Stimulated activated memory B cell treated with anti-CD40 and anti-IgM and Interleukin-4, amounts not matched to agents 10 μg/mL and 1 μg/mL and 100 μg/mL, for 72 hours (primary cell): ENCODE results near the gene CDH13.

Source experiments
- ATAC-seq: fragments of 150-1000 bp; cut with Tn5 transposase; 2 replicates; pipeline ENCODE4 v1.10.0; 2021
- H3K27ac Mint-ChIP-seq: one replicate; pipeline ENCODE4 v1.8.0; 2022; ENCODE audit warnings: mild to moderate bottlenecking, mixed read lengths
- H3K27me3 Mint-ChIP-seq: one replicate; pipeline ENCODE4 v1.8.0; 2022; ENCODE audit warnings: mixed read lengths
- H3K36me3 Mint-ChIP-seq: one replicate; pipeline ENCODE4 v1.8.0; 2022; ENCODE audit warnings: mixed read lengths
- H3K4me1 Mint-ChIP-seq: one replicate; pipeline ENCODE4 v1.8.0; 2022; ENCODE audit warnings: mixed read lengths
- H3K4me3 Mint-ChIP-seq: one replicate; pipeline ENCODE4 v1.8.0; 2022; ENCODE audit warnings: mild to moderate bottlenecking, moderate library complexity, mixed read lengths
- H3K9me3 Mint-ChIP-seq: one replicate; pipeline ENCODE4 v1.8.0; 2022; ENCODE audit warnings: mixed read lengths

The CDH13 gene

DNA sequence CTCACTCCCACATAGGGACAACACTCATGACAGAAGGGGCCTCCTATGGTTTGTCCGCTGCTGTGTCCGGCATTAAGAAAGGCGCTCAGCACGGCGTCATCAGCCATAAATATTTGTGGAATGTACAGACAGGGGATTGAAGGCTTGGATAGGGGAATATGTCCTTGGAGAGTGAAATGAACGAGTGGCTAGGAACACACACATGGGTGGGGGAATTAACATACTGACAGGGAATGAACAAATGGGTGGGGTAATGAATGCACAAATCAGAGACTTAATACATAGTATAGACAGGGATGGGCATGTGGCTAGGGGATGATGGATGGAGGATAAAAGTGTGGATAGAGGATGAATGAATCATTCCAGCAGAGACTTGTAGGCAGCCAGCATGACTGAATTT, 1027.0 kb downstream of the CDH13 start:
- Mint-ChIP-seq H3K36me3 (no peaks in the 10 kb centered on the region), H3K27me3 (peaks cover 18% of the 10 kb centered on the region), H3K4me3 (no peak overlapping the region), H3K27ac (no peak overlapping the region), H3K4me1 (no peaks in the 10 kb centered on the region), H3K9me3 (no peaks in the 10 kb centered on the region)
- ATAC-seq, result no peak

GRCh38 chr16:83660282-83660681, 1033.5 kb downstream of the CDH13 start:
- Mint-ChIP-seq H3K4me3 (no peak overlapping the region), H3K9me3 (no peaks in the 10 kb centered on the region), H3K4me1 (no peaks in the 10 kb centered on the region), H3K27ac (no peak overlapping the region), H3K36me3 (no peaks in the 10 kb centered on the region), H3K27me3 (peaks cover 26% of the 10 kb centered on the region)
- ATAC-seq, result no peak

GRCh38 chr16:83661656-83662055, 1034.9 kb downstream of the CDH13 start:
- peaks cover 1% of the 10 kb centered on the region for H3K9me3 Mint-ChIP-seq
- H3K27me3 Mint-ChIP-seq, result peaks cover 18% of the 10 kb centered on the region
- no peak for ATAC-seq
- no peak overlapping the region for H3K4me3 Mint-ChIP-seq
- H3K4me1 Mint-ChIP-seq, result no peaks in the 10 kb centered on the region
- H3K27ac Mint-ChIP-seq, result no peak overlapping the region
- no peaks in the 10 kb centered on the region for H3K36me3 Mint-ChIP-seq

DNA sequence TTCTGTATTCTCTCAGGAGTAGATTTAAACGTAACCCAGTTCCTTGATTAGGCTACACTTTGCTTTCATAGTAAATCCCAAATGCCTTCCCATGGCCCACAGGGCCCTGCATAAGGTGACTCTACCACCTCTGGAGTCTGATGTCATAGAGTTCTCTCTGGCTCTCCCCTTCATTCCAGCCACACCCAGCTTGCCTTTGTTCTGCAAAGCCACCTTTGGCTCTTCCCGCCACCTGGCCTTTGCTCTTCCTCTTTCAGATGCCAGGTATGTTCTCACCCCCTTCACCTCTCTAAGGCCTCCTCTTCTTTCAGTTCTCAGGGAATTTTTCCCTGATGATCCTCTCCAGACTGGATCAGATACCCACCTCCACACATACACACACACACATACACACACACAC, 1039.7 kb downstream of the CDH13 start:
- ATAC-seq, result no peak
- Mint-ChIP-seq H3K27ac (no peak overlapping the region), H3K36me3 (no peaks in the 10 kb centered on the region), H3K27me3 (peaks cover 22% of the 10 kb centered on the region), H3K4me1 (no peaks in the 10 kb centered on the region), H3K4me3 (no peak overlapping the region), H3K9me3 (peaks cover 4% of the 10 kb centered on the region)

DNA sequence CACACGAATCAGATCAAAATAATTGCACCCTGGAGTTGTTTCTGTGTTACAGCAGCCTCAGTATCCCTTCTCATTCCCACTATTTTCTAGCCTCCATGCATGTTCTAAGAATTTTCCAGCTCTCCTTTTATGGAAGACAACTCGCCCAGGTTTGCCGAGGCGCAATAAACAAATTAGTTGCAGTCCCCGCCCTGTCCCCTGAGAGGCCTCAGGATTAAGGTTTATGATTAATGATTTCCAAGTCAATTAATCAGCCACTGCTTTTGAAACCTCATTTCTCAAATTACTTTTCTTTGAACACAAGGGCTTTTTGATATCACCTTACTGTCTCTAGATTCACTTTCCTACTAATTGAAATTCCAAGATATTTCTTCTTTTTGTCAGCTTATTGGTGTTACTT, 1042.7 kb downstream of the CDH13 start:
- H3K4me3 Mint-ChIP-seq, result no peak overlapping the region
- ATAC-seq, result no peak
- no peaks in the 10 kb centered on the region for H3K4me1 Mint-ChIP-seq

GRCh38 chr16:83674931-83675535, 1048.3 kb downstream of the CDH13 start:
- no peak for ATAC-seq
- peaks cover 33% of the 10 kb centered on the region for H3K27me3 Mint-ChIP-seq
- no peaks in the 10 kb centered on the region for H3K9me3 Mint-ChIP-seq
- H3K4me1 Mint-ChIP-seq, result no peaks in the 10 kb centered on the region
- no peaks in the 10 kb centered on the region for H3K36me3 Mint-ChIP-seq
- H3K4me3 Mint-ChIP-seq, result no peak overlapping the region
- H3K27ac Mint-ChIP-seq, result no peak overlapping the region

More for the DNA sequence above, 1042.7 kb downstream of the CDH13 start:
- Mint-ChIP-seq H3K27me3 (peaks cover 30% of the 10 kb centered on the region), H3K9me3 (peaks cover 4% of the 10 kb centered on the region), H3K36me3 (no peaks in the 10 kb centered on the region), H3K27ac (no peak overlapping the region)

- no peaks in the 10 kb centered on the region for H3K36me3 Mint-ChIP-seq
- H3K4me1 Mint-ChIP-seq, result no peaks in the 10 kb centered on the region
Measured at GRCh38 chr16:83676086-83676485, 1049.3 kb downstream of the CDH13 start.

DNA sequence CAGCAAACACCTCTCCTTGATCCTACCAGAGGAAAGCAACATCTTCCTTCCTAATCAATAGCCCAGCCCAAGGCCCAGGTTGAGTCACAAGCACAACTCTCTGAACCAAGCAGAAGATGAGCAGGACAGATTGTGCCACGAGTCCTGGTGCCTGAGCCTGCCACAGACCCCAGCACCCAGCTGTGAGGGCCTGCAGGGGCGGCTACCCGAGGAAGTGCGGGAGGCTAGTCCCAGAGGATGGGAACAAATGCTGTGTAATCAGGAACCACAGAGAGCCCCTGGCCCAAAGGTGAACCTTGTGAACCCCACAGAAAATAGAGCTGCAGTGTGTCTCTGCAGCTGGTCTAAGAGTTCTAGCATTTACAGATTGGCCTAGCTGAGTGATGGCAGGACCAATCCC, 1054.2 kb downstream of the CDH13 start:
- ATAC-seq, result no peak
- Mint-ChIP-seq H3K4me1 (no peaks in the 10 kb centered on the region), H3K4me3 (no peak overlapping the region), H3K9me3 (no peaks in the 10 kb centered on the region), H3K27me3 (peaks cover 36% of the 10 kb centered on the region), H3K27ac (no peak overlapping the region), H3K36me3 (no peaks in the 10 kb centered on the region)

More at GRCh38 chr16:83676086-83676485, 1049.3 kb downstream of the CDH13 start:
- Mint-ChIP-seq H3K9me3 (no peaks in the 10 kb centered on the region), H3K4me3 (no peak overlapping the region), H3K27ac (no peak overlapping the region), H3K27me3 (peaks cover 27% of the 10 kb centered on the region)
- no peak for ATAC-seq

DNA sequence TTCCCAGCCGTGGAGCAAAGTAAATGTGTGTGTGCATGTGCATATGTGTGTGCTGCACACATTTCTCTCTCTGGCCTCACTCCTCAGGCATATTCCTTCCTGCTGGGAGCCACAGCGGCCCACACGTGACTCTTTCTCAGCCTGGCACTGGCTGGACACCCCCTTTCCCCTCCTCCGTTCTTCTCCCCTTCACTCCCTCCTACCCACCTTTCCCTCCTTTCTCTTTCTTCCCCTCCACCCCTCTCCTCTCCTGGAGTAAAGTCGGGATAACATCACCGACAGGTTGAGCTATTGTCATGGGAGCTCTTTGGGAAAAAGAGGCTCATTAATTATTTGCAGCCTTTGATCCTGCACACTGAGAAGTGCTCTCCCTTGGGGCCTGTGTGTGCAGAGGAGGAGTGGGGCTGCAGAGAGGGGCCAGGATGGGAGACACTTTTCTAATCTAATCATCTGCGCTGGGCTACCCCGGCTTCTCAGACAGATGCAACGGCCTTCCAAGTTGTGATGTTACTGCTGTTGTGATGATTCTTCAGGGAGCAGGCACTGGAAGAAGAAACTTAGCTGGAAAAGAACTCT, 1054.7 kb downstream of the CDH13 start:
- H3K27me3 Mint-ChIP-seq, result peaks cover 36% of the 10 kb centered on the region
- no peaks in the 10 kb centered on the region for H3K4me1 Mint-ChIP-seq
- H3K27ac Mint-ChIP-seq, result no peak overlapping the region
- no peak for ATAC-seq
- H3K36me3 Mint-ChIP-seq, result no peaks in the 10 kb centered on the region
- no peaks in the 10 kb centered on the region for H3K9me3 Mint-ChIP-seq
- H3K4me3 Mint-ChIP-seq, result no peak overlapping the region

DNA sequence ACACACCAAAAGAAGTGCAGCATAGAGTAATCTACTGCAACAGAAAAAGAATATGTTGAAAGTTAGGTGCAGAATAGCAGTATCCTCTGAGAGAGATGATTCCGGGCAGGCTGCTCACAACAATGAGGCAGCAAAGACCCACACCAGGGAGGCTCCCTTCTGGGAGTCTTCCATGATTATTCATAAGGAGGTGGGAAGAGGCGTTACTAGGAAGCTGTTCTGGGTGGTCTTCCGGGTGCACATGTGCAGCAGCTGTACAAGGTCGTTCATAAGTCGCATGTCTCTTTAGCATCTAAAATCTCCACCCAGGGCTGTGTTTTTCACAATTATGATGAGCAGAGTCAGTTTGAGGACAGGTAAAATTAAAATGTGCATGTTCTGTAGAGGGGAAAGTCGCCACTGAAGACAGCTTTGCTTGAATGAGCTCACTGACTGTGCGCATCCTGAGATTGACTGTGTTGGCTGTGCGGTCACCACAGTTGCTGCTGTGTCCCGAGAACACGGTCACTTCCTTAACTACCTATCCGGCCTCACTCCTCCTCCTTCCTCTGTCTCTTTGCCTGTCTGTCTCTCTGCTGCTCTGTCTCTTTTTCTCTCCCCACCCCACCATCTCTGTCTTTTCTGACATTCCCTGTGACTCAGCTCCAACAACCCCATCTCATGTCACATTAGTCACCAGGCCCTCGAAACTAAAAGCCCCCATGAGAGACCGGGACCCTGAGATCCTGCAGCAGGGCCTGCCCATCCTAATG, 1055.5 kb downstream of the CDH13 start:
- Mint-ChIP-seq H3K27me3 (peaks cover 36% of the 10 kb centered on the region), H3K36me3 (no peaks in the 10 kb centered on the region), H3K4me1 (no peaks in the 10 kb centered on the region), H3K27ac (no peak overlapping the region), H3K9me3 (no peaks in the 10 kb centered on the region), H3K4me3 (no peak overlapping the region)
- ATAC-seq, result no peak

DNA sequence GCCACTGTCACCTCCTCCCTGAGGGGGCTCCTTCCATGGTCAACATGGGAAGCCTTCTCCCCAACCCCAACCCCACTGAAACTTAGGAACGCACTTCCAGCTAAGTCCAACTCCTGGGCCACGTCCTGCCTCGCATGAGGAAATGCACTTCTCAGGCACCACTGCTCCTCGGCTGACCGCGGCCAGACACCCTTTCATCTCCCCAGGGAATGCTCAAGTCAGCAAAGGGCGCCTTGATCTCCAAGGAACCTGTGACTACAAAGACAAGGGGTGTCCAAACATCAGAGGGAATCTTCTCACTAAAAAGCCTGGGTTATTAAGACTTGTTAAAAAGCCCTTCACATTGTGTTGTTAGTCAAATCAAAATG, 1056.1 kb downstream of the CDH13 start:
- Mint-ChIP-seq H3K36me3 (no peaks in the 10 kb centered on the region), H3K27ac (no peak overlapping the region), H3K4me1 (no peaks in the 10 kb centered on the region), H3K4me3 (no peak overlapping the region), H3K27me3 (peaks cover 34% of the 10 kb centered on the region), H3K9me3 (no peaks in the 10 kb centered on the region)
- no peak for ATAC-seq

DNA sequence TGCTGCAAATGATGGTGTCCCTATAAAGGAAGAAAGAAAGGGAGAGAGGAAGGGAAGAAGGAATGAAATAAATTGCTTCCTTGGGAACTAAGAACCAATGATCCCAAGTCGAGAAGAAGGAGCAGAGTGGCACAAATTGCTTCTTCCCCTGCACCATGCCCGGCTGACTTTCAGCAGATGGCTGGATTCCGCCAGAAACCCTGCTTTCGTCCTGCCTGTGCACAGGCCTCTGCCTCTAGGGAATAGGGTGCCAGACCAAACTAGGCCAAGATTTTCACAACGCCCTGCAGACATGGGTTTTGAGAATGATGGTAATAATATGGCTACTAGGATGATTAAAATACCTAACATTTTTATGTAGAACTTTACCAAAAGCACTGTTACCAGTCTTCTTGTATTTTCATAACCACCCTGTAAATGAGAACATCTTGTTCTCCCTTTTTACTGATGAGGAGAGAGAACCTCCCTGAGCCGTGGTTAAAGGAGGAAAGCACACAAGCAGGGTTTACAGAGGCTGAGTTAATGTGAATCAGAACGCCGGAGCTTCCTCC, 1058.9 kb downstream of the CDH13 start:
- Mint-ChIP-seq H3K4me3 (no peak overlapping the region), H3K27ac (no peak overlapping the region), H3K4me1 (no peaks in the 10 kb centered on the region), H3K27me3 (peaks cover 37% of the 10 kb centered on the region), H3K9me3 (no peaks in the 10 kb centered on the region), H3K36me3 (no peaks in the 10 kb centered on the region)
- no peak for ATAC-seq

DNA sequence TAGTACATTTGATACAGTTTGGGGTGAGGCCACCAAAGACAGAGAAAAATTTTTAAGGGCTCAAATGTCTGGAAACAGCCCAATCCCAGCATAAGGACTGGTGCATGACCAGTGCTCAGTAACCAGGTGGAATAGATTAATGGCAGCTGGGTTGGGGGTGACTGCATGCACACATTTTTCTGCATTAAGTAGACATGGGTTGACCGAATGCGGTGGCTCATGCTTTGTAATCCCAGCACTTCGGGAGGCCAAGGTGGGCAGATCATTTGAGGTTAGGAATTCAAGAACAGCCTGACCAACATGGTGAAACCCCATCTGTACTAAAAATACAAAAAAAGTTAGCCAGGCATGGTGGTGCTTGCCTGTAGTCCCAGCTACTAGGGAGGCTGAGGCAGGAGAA, 1060.0 kb downstream of the CDH13 start:
- Mint-ChIP-seq H3K27ac (no peak overlapping the region), H3K4me1 (no peaks in the 10 kb centered on the region), H3K36me3 (no peaks in the 10 kb centered on the region), H3K27me3 (peaks cover 32% of the 10 kb centered on the region), H3K4me3 (no peak overlapping the region), H3K9me3 (no peaks in the 10 kb centered on the region)
- ATAC-seq, result no peak

GRCh38 chr16:83689385-83689831, 1062.6 kb downstream of the CDH13 start:
- Mint-ChIP-seq H3K9me3 (no peaks in the 10 kb centered on the region), H3K36me3 (no peaks in the 10 kb centered on the region), H3K4me3 (no peak overlapping the region), H3K4me1 (no peaks in the 10 kb centered on the region), H3K27ac (no peak overlapping the region), H3K27me3 (peaks cover 11% of the 10 kb centered on the region)
- no peak for ATAC-seq

GRCh38 chr16:83692224-83692623, 1065.5 kb downstream of the CDH13 start:
- Mint-ChIP-seq H3K27me3 (peaks cover 19% of the 10 kb centered on the region), H3K9me3 (no peaks in the 10 kb centered on the region), H3K4me3 (no peak overlapping the region), H3K27ac (no peak overlapping the region), H3K36me3 (no peaks in the 10 kb centered on the region), H3K4me1 (no peaks in the 10 kb centered on the region)
- no peak for ATAC-seq

- ATAC-seq, result no peak
- H3K9me3 Mint-ChIP-seq, result no peaks in the 10 kb centered on the region
- H3K27ac Mint-ChIP-seq, result no peak overlapping the region
- peaks cover 31% of the 10 kb centered on the region for H3K27me3 Mint-ChIP-seq
- H3K4me1 Mint-ChIP-seq, result no peaks in the 10 kb centered on the region
- no peaks in the 10 kb centered on the region for H3K36me3 Mint-ChIP-seq
- no peak overlapping the region for H3K4me3 Mint-ChIP-seq
Measured at GRCh38 chr16:83698964-83699363, 1072.2 kb downstream of the CDH13 start.
